Superior temporal gyrus (tissue), 1 donor: ENCODE data around the gene ARL14EP.

Experiments used
- DNase-seq: peaks from one replicate; pipeline ENCODE4 v3.0.0-alpha.2; 2016; ENCODE audit errors: extremely low spot score

The ARL14EP gene

DNA sequence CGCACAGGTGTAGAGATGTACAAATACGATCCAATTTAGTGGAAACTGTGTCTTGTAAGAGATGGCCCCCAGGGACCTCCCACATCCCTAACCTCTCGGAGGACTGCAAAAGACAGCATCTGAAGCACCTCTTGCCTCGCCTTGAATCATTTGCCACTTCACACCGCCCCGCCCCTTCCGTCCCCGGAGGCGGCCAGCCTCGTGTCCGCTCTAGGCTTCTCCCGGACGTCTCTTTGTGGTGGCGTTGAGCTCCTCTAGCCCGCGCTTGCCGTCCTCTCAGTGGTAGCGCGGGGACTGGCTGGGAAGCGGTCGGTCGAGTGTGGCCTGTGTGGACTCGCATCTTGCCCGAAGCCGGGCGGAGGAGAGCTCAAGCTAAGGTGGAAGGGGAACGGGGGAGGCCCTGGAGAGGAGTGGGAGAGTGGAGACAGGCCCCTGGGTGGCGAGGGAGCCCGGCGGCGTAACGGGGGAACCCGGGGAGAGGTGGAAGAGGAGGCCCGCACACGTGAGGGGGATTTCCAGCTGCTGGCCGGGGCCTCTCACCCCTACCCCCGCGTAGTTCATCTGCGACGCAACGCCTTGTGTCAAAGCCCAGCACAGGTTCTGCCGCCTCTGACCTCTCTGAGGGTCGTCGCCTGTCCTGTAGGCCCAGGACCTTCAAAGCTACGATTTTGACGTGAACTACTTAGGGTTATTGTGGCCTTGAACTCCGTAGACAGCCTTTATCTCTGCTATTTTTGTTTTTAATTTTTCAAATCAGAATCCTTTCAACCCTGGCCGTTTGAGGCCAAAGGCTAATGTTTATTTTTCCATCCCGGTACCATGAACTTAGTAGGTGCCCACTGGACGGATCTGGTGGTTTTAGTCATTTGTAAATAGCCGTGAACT lies at the start of gene ARL14EP:
TSS of gene ARL14EP (plus strand) at position 279 of the 885 bp plus-strand sequence. CDS start 7,845 bp downstream, outside the sequence.
- peak; percentile 94 for DNase-seq

DNA sequence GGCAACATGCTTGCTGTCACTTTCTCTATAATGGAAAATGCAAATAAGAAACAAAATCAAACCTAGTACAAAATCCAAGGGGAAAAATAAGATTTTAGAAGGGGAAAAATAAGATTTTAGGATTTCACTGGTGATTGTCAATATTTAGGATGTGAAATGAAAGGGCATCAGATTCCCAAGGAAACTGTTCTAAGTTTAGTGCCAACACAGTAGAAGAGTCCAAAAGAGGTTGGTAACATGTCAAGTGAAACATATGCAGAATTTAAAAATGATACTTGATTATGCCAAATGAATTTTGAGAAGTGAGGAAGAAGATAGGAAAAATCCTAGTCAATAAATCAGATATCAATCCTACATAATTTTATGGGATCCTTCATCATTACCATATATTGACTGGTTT lies 45.7 kb upstream of the ARL14EP start:
- no peak for DNase-seq

DNA sequence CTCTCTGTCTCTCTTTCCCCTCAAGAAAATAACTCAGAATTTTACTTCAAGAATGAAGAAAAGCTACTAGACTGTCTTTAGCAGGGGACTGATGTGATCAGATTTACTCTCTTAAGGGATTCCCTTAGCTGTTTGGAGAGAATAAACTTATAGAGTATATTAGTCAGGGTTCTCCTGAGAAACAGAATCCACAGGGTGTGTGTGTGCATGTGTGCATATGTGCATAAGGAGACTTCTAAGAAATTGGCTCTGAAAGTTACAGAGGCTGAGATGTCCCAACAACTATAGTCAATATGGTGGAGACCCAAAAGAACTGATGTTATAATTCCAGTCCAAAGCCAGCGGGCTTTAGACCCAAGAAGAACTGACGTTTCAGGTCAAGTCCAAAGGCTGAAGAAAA lies 43.1 kb upstream of the ARL14EP start:
- no peak for DNase-seq

DNA sequence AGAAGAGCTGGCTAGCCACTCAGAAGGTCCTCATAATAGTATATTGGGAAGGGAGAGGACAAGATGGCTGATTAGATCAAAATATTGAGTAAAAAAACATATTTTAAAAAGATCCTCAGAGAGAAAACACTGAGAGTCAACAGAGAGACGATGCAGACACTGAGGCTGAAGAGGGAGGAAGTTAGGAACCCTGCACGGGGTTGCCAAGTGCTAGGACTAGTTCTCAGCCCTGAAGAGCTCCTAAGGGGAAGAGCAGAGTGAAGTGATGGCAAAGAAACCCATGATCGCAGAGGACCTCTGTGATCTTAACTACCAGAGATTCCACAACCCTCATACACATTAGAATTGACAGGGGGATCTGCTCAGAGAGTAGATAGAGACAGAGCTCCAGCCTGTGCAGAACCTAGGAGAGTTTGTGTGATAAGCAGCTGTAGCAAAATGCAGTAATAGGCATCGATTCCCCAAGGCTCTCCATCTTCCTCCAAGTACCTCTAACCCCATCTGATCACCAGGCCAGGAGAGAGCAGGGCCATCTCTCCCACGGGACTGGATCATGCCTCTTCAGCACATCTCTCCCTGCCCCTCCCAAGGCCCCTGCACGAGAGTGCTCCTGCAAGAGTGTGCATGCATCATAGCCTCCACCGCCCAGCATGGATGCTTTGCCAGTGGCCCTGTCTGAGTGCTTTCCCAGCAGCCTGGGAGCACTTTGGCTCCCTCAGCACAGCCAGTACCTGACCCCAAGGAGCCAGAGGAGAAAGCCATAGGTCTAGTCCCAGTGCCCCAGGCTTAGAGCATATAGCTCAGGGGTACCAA lies 41.2 kb upstream of the ARL14EP start:
- DNase-seq, result no peak

DNA sequence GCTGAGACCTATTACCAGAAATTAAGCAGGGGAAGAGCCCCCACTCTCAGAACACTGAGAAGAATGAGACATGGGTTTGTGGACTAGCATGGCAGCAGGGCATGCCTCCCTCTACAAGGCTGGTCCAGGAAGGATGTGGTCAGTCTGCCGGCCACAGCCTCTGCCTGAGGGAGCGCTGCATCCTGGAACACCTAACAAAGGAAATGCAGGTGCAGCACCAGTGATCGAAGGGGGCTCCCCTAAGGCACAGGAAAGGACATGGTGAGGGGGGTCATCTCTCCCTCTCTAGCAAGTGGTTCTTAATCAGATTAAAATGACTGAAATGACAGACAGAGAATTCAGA lies 40.6 kb upstream of the ARL14EP start:
- DNase-seq, result no peak

DNA sequence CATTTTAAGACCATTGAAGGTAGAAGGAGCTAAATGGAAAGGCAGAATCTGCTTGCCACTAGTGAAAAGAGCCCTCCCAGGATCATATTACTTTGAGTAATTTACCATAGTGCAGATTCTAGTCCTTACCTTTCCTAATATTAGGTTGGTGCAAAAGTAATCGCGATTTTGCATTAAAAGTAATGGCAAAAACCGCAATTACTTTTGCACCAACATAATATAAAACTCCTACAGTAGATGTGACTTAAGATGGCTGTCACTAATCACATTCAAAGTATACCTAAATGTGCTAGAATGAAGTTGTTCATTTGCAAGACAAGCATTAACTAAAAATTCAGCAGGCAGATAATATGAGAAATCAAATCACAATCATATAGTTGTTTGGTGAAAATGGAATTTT lies 38.1 kb upstream of the ARL14EP start:
- DNase-seq, result no peak

DNA sequence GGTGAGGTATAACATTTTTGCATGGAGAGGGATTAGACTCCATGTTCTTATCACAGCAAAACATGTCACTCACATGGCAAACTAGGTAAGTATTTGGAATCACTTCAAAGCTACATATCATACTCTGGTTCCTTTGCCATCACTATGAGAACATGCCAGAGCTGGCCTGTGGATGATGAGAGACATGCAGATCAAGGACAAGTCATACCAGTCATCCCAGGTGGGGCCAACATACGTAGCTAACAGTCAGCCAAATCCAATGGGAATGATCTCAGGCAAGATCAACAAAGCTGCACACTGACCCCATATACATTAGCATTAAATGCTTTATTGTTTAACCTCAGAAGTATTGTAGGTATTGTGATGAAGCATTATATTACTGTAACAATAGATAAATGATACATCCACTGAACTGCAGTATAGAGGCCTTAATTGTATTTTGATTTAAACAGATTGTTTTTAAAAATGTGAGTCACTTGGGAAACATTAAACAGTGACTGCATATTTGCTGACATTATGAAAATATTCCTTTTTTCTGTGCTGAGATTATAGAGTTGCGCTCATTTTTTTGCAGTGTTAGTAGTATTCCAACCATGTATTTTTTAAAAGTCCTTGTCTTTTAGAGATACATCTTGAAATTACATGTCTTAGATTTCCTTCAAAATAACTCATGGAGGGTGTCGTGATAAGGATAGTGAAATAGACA lies 37.3 kb upstream of the ARL14EP start:
- DNase-seq, result no peak

DNA sequence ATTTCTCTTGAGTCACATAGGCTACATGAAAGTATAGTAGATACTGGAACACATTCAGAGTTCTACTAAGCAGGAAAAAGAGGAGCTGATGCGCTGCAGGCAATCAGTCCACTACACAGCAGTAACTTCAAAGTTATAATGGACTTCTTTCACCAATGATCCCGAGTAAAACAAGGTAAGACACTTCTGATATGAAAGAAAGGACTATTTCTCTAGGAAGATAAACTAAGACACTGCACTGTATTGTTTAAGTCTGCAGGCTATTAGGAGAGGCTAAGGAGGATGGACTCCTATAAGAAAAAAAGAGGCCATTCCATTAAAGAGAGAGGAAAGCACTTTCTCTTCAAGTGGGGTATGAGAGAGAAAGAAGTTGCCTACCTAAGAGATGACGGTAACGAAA lies 31.6 kb upstream of the ARL14EP start:
- no peak for DNase-seq

DNA sequence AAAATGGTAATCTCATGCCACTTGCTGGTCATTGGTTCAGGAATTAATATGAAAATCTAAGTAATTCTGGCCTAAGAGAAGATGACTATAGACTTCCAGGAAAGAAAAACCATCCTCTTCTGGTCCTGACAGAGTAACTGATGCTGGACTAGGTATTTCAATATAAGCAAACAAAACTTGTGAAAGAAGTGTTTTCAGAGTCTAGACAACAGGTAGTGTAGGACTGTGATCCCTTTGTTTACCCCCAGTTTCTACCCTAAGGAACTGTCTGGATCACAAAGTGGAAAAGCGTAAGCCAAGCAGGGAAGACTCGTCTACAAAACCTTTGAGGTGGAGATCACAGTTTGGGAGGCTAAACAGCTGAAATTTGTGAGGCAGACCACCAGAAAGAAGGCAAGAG lies 30.4 kb upstream of the ARL14EP start:
- DNase-seq, result no peak

DNA sequence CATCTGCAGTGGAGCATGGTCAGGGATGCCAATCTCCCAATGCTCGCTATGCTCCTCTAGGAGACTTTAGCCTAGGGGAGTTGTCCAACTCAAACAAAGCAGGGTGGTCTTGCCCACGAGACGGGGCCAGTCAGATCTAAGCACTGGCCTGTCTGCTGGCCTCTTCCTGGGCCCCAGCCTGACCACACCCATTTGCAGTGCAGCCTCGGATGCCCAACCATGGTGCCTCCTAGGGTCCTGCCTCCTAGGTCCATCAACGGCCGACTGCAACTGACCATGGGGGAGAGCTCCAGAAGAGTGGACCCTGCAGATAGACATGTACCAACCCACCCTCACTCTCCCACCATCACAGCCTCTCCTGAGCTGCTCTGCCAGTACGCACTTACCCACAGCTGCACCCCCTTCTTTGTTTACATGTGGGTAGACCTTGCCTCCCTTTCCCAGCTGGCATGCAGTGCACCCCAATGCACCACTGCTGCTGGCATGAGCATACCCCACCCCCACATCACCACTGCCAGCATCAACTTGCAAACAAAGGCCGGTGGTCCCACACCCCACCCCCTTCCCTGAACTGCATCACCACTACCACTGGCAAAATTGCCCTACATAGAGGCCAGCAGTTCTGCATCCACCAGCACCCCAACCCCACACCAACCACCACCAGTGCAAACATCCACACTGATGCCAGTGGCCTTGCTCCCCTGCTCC lies 27.6 kb upstream of the ARL14EP start:
- DNase-seq, result no peak

DNA sequence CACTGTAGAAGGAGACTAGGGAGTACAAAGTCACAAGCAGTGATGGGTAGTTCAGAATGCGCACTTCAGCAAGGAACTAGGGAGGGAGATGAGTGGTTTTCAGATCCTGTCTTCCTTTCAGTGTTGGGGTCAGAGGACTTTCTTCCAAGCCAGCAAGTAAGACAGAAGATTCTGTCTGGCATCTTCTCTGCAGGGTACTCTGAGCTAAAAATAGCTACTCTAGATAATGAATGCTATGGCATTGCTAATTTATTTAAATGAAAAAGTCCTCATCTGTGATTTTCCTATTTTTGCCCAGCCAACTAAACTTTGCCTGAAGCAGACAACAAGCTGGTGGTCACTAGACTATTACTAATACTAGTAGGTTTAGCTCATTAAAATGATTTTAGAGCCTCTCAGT lies 18.3 kb upstream of the ARL14EP start:
- no peak for DNase-seq

DNA sequence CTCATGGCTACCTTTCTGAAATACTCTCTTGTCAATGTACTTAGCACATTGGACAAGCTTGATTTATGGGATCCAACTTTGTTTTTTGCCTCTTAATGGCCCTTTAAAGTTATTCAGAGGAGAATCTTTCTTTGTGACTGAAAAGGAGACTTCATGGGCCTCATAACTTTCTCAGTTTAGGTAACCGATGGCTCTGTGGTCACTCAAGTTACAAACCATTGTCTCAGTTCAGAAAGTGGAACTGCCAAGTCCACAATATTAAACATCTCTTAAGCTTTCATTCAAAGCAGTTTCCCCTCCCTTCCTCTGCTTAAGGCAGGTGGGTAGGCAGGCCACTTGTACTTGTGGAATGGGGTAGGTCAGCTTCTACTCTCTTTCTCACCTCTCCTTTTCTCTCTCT lies 12.3 kb upstream of the ARL14EP start:
- no peak for DNase-seq

DNA sequence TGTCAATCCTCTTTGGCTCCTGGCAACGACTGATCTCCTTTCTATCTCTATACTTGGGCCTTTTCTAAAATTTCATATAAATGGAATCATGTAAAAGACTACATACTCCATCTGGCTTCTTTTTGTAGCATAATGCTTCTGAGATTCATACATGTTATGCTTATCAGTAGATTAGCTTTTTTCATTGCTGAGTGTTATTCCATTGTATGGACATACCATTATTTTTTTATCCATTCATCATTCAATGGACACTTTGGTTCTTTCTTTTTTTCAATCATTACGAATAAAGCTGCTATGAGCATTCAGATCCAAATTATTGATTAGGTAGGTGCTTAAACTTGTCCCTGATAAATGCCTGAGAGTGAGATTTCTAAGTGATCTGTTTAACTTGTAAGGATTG lies 11.7 kb upstream of the ARL14EP start:
- DNase-seq, result no peak

DNA sequence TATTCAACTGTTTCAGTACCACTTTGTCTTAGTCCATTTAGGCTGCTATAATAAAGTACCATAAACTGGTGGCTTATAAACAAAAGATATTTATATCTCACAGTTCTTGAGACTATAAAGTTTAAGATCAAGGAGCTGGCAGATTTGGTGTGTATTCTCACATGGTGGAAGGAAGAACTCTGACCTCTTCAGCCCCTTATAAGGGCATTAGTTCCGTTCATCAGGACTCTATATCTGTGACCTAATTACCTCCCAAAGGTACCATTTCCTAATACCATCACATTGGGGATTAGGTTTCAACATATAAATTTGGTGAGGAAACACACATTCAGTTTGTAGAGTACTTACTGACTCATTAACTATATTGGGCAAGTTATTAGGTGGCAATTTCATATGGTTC lies 10.7 kb upstream of the ARL14EP start:
- DNase-seq, result no peak

DNA sequence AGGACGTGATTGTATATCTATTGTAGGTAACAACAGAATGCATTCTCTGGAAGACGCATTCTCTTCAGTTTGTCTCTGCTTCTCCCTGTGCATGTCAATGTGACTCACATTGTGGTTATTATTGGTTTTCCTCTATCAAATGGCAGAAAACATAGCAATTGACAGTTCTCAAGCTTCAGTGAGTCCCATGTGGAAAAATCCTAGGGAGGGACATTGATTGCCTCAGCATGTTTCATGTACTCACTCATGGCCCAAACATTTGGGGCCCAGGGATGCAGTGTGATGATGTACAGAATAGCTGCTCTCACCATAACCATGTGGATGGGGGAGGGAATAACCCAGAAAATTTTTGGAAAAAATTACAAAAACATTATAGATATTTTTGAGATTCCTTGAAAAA lies 9.3 kb upstream of the ARL14EP start:
- DNase-seq, result no peak

DNA sequence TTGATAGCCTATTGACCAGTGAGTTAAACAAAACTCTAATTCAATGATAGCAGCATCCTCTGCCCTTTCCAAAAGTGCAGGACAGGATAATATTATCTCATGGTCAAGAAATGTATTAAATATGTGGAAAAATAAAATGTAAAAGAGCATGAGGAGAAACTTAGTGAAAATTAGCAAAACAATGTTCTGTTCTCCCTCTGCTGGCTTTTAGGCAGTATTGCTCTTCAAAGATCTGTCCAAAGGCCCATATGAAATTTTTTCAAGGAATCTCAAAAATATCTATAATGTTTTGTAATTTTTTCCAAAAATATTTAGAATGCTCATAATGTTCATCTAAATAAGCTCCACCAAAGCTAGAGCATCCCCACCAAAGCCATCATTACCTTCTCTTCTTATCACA lies 8.3 kb upstream of the ARL14EP start:
- no peak for DNase-seq

DNA sequence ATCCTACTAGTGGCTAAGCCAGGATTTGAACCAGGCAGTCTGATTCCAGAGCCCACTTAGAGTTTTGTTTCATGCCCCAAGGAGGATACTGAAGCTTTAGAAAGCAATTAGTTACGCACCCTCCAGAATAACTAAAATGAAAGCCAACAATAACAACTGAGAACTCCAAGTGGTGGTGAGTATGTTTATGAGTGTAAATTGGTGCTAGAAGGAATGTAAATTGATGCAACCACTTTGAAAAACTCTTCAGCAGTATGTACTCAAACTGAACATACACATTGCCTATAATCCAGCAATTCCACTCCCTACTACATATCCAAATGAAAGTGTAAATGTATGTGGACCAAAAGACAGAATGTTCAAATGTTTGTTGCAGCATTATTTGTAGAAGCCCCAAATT lies 6.7 kb upstream of the ARL14EP start:
- no peak for DNase-seq

DNA sequence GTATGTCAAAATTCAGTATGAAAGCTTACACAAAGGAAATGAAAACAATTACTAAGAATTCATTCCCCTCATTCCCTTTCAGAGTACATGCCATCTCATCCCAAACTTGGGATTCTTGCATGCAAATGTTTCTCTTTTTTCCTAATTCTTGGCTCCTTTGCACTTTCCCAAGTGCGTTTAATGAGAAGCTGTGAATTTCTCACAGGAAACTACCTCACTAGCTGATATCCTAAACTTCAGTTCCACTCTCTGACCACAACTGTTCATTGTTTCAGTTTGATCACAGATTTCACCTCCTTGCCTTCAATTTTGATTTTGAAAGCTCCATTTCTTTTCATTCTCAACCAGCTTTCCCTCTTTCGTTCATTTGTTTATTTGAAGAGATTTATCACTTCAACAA lies 5.9 kb upstream of the ARL14EP start:
- DNase-seq, result no peak

DNA sequence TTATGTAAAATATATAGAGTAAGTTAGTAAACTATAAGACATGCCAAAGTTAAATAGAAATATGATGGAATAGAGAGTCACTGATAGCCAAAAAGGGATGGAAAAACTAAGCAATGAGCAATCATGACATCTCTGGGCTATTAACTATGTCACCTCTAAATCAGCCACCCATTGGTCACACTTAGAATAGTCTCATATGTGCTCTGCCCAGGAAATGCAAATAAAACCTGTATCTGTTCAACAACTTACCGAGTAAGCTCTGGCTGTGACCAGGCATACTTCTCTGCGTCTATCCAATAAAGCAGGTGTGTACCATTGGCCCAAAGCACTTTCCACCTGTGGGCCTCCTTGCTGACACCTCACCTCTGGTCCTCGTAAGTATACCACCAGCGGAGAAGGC lies 1.6 kb upstream of the ARL14EP start:
- DNase-seq, result no peak

DNA sequence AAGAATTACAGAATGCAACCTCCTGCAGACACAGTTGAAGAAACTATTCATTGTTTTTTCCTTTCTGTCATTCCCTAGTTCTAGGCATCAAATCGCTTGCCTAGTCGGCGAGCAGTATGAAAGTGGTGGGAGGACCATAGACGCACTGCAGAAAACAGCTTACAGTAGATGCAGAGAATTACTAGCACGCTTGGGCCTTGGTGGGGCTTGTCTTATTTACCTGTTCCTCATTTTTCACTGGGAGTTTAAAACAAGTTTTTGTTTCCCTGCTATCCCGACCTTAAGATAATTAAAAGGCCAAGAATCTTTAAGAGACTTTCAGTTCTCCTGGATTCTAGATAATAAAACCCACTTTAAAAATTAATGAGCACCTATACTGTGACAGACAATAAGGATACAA lies 713 bp upstream of the ARL14EP start:
- DNase-seq, result no peak

DNA sequence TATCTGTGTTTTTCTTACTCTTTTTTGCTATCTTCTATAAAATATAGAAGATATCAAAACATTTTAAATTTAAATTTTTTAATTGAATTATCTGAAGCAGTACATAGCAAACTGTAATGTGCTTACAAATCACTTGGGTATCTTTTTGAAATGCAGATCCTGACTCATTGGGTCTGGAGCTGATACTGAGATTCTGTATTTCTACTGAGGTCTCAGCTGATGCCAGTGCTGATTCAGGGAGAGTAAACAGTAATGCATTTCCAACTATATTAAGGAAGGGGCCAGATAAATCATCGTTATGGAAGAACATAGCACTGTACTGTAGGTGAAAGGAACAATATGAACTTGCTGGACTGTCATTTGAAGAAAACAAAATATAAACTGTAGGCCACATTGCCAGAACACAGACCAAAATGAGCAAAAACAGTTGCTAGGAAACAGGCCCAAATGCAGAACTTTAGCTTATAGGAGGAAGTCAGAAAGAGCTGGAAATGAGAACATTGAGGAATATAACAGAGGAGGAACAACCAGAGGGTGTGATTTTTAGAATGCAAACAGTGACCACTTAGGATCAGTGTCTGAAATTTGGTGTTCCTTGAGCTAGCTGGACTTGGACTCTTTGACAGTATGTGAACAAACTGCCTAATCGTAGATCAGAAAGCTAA lies 3.3 kb downstream of the ARL14EP start:
- no peak for DNase-seq
